CD4-positive, alpha-beta T cell treated with Interleukin-15 for 1 hour (primary cell): ENCODE results near the gene C1orf116.

Source experiments
- DNase-seq: peaks from one replicate; pipeline ENCODE4 v3.0.0-alpha.2; 2020

C1orf116 gene

DNA sequence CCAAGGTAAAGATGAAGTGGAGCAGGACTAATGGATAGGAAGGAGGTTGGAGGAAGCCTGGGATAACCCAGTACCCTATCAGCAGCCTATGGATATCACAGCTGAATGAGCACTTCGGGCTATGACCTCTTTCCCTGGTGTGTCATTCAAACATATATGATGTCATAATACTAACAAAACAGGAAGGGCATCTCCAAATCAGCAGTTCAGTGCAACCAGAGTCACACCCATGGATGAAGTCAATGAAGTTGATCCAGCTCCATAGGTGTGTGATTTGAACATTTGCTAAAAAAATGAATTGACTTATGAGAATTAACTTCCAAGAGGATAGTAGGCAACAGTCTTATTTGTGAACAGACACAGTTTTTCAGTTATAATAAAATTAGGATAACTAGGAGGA lies 1.7 kb upstream of the C1orf116 start:
- DNase-seq: no peak

DNA sequence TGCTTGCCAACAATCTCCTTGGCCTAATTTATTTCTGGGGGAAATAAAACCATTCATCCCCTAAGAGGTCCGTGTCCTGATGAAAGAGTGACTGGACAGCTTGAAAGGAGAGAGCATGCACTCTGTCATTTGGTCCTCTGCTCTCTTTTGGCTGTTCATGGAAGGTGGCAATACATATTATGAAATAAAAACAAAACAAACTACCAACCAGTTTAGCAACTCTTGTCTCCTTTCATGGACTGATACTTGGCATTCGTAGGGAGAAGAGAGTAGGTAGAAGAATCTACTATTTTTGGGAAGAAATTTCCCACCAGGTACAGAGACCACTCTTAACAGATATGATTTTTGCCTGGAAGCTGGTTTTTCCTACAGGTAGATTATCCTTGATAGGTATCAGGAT lies 746 bp upstream of the C1orf116 start:
- DNase-seq: no peak

GRCh38 chr1:207031632-207032264 lies 808 bp downstream of the C1orf116 start:
- DNase-seq: no peak

DNA sequence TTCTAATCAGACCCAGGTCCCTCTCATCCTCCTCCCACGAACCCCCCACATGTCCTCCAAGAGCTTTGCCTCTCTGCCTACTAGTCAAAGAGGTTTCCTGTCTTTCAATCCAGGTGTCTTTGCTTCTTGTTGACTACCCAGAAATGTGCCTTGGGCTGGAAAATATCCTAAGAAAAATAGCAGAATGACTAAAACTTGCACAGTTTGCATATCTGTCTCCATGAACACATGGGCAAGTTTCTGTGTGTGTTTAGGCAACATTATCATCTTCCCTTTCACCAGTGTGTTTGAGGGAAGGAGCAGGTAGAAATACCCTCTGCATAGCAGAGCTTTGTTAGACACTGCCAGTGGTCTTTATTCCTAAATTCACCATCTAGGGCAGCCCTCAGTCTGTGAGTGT lies 1.5 kb downstream of the C1orf116 start:
- no peak for DNase-seq

DNA sequence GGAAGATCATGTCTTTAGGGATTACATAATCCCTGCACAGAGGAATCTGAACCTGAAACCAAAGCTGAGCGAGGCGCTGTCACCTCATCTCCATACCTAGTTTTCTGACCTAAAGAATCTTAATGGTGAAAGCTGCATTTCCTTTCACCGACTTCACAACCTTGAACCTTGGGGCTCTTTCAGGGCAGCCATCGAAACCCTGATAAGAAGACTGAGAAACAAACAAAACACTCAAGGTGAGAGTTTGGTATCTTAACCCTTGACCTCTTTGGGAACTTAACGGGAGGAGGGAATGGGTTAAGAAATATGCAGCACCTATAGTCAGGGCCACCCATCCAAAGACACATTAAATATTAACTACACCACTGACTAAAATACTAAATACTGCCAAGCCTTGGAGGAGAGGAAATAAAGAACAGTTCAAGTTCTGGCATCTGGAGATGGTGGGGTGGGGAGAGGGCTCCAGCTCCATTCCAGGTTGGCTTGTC lies 2.0 kb downstream of the C1orf116 start:
- no peak for DNase-seq

- no peak for DNase-seq
These were observed 2.6 kb downstream of the C1orf116 start for GRCh38 chr1:207029701-207030521.

GRCh38 chr1:207028884-207029650 lies 3.5 kb downstream of the C1orf116 start:
- no peak for DNase-seq

- no peak for DNase-seq
These were observed 4.6 kb downstream of the C1orf116 start for GRCh38 chr1:207027921-207028320.

DNA sequence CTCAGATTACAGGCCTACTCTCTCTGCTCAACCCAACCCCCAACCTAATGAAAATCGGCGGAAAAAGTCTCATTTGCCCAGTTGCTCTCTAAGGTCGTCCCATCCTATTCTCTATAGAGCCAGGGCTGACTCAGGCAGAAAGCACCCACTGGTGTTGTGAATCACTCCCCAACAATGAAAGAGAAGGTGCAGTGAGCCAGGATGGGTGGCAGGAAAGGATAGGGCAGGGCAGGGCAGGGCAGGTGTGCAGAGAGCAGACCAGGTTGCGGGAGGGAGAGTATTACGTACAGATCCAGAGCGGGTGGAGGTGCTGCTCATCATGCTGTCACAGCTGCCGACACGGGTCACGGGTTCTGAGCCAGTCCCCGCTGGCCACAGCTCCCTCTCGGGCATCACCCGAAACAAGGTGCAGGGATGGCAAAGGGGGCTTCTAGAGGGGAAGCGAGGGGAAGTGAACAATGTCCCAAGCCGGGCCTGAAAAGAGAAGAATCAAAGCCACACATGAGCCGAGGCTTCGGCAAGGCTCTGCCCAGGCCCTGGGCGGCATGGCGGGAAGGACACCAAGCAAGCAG lies 5.3 kb downstream of the C1orf116 start:
- DNase-seq: no peak

DNA sequence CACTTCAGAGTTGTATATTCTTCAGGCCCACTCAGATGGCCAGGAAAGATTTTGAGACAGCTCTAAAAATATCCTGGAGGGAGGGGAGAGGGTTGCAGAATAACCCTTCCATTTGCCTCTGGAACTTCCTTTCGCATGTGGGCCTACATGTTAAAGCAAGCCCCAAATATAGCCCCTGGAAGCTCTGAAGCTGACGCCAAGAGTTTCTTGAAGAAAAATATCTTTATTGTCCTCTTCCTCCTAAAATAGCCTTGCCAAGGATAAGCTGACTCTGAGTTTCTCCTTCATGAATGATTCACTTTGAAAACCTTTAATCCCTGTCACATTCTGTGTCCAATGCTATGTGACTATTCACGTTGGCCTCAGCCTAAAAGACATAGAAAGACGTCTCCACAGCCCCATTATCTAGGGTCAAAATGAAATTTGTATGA lies 6.4 kb downstream of the C1orf116 start:
- DNase-seq: no peak

- no peak for DNase-seq
These were observed 7.2 kb downstream of the C1orf116 start for GRCh38 chr1:207025146-207025880.

GRCh38 chr1:207024202-207025145 lies 8.1 kb downstream of the C1orf116 start:
- no peak for DNase-seq

DNA sequence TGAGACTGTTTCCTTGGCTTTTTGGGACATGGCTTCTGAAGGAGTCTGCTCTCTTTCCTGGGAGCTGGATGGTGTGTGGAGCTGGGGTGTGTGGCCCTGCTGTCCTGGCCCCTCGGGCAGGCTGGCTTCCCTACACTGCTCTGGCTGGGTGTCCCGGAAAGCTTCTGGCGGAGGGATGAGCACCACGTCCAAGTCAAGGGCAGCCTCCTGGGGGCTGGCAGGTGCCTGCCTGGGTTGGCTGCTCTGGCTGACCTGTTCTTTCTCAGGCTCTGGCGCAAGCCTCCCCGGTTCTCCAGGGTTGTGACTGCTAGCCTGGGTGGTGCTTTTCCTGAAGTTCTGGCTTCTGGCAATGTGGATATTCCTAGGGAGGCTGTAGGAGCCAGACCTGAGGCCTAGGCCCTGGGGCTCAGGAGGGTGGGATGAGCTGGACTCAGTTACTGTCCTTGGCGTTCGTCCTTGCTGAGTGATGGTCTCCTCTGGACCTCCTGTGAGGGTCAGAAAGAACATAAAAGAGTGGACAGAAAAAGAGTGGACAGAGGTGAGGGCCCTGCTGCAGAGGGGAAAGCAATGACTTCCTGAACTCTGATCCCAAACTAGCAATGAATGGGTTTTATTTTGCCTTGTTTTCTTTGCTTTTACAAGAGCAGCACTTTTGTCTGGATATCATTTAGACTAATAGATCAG lies 9.4 kb downstream of the C1orf116 start:
- no peak for DNase-seq

DNA sequence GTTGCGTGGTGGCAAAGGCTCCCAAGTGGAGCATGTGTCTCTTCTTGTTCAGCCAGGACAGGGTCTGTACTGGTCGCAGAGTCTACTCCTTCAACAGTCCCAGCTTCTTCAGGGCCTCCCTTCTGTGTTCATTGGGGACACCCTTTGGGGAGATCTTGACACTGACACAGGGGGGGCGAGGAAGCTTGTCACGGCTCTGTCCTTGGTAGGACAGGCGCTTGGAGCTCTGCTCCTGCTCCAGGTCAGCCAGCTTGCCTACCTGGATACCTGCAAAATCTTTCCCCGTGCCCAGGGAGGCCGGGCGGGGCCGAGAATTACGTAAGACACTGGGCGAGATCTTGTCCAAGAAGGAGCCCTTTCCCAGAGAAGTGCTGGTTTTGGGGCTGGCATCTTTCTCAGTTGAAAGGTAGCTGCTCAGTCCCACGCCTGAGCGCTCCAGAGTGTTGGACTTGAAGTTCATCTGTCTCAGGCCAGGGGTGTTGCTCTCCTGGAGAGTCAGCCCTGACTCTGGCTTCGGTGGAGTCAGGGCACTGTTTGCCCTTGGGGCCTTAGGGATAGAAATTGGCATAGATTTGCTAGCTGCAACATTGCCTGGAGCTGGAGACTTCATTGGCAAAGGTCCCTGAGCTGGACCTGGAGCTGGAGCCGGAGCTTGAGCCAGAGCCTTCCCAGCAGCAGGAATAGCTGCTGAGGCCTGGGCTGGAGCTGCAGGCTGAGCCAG lies 10.5 kb downstream of the C1orf116 start:
- no peak for DNase-seq

GRCh38 chr1:207021139-207021861 lies 11.3 kb downstream of the C1orf116 start:
- DNase-seq: no peak

DNA sequence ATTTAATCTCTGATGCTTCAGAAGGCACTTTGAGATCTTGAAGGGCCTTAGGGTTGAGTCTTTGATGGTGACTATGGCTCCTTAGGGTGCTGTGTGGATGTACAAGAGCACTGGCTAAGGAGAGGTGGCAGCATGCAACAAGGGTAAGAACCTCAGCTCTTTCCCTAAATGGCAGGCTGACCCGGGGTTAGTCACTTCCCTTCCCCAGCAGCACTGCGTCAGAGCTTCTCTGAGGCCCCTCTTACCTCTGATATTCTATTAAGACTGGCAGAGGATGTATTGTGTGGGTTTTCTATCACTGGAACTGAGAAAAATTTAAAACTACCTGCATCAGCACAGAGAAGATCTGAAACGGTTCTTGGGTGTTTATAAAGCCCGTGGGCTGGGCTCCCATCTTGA lies 11.8 kb downstream of the C1orf116 start:
- no peak for DNase-seq

DNA sequence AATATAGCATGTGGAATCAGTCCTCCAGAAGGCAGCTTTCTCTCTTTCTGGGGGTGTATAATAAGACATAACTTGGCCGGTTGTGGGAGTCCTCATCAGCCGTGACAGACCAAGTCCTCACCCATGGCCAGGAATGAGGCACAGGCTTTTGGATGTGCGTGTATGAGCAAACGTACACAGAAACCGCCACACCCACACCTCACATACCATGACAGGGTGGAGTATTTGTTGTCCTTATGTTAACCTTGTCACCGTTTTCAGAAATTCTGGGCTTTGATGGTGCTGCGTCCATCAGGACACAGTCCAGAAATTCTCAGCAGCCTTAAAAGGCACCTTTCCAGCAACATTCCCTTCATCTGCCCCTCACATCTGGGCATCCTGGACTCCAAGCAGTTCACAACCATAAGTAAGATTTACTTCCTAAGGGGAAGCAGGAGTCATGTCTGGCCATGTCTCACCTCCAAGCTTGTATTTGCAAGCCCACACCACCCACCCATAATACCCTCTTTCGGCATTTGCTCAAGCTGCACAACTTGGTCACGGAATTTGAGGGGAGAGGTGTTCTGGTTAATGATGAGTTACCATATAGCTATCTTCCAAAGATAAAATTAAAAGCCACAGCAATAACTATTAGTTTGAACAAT lies 12.4 kb downstream of the C1orf116 start:
- no peak for DNase-seq

GRCh38 chr1:207019661-207020060 lies 12.9 kb downstream of the C1orf116 start:
- no peak for DNase-seq

- no peak for DNase-seq
These were observed 13.4 kb downstream of the C1orf116 start for GRCh38 chr1:207019161-207019560.
